Measurements from ENCODE around the gene SOWAHA. TPM values are rescaled to one million over a fixed set of nuclear protein-coding genes. Genes with fewer than 3 reads are reported as not detected.

Gene SOWAHA
- total RNA-seq, 1 donor from 2014 or later, result not detected

DNA sequence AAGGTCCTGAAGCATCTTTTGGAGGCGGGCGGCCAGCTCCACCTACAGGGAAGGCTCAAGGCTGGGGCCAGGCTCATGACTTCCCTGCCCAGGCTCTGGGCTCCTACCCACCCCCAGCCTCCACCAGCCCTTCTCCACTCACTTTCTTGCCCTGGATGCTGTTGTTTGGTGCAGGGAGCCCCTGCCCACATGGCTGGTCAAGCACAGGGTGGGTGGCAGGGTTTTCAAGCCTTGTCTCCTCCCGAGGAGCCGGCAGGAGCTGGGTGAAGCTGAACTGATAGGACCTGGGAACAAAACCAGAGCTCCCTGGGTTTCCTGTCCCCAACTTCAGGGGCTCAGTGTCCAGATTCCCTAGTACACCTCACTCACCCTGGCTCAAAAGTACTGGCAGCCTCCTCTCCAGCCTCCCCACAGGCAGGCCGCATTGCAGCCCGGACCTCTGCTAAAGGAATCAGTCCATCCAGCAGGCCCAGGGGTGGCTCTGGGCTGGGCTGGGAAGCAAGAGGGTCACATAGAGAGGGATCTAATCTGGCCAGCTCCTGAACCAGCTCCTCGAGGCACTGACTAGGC lies 10.5 kb downstream of the SOWAHA start:
- Mint-ChIP-seq H3K27me3 (ENCODE audit: unreplicated experiment) (no peaks in the 10 kb centered on the region), H3K4me3 (ENCODE audit: unreplicated experiment) (no peak overlapping the region), H3K4me1 (ENCODE audit: unreplicated experiment) (peaks cover 10% of the 10 kb centered on the region), H3K36me3 (ENCODE audit: unreplicated experiment) (no peaks in the 10 kb centered on the region), H3K27ac (ENCODE audit: unreplicated experiment) (no peak overlapping the region), H3K9me3 (ENCODE audit: unreplicated experiment) (no peaks in the 10 kb centered on the region)
- TF ChIP-seq, protein P1, sequence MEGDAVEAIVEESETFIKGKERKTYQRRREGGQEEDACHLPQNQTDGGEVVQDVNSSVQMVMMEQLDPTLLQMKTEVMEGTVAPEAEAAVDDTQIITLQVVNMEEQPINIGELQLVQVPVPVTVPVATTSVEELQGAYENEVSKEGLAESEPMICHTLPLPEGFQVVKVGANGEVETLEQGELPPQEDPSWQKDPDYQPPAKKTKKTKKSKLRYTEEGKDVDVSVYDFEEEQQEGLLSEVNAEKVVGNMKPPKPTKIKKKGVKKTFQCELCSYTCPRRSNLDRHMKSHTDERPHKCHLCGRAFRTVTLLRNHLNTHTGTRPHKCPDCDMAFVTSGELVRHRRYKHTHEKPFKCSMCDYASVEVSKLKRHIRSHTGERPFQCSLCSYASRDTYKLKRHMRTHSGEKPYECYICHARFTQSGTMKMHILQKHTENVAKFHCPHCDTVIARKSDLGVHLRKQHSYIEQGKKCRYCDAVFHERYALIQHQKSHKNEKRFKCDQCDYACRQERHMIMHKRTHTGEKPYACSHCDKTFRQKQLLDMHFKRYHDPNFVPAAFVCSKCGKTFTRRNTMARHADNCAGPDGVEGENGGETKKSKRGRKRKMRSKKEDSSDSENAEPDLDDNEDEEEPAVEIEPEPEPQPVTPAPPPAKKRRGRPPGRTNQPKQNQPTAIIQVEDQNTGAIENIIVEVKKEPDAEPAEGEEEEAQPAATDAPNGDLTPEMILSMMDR (IDR thresholded peaks at IDR 0.05), result no peak
- DNase-seq (ENCODE audit: extremely low spot score, unreplicated experiment), result no peak

DNA sequence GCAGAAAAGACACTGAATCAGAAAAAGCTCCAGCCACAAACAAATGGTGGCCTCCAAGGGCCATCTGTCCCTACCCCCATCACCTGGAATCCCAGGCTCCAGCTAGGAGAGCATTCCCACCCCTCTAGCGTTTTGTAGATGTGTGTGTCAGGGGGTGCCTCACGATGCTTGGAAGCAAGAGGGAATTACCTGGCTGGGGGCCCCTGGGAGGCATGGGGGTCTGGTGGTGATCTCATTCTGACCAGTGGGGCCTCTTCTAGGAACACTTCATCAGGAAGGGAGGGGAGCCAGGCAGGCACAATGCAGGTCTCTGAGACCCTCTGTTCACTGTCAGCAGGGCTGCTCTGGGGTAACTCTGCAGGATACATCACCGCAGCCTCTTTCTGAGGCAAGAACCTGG lies 11.3 kb downstream of the SOWAHA start:
- Mint-ChIP-seq H3K9me3 (ENCODE audit: unreplicated experiment) (no peaks in the 10 kb centered on the region), H3K4me3 (ENCODE audit: unreplicated experiment) (no peak overlapping the region), H3K27me3 (ENCODE audit: unreplicated experiment) (no peaks in the 10 kb centered on the region), H3K27ac (ENCODE audit: unreplicated experiment) (no peak overlapping the region), H3K36me3 (ENCODE audit: unreplicated experiment) (no peaks in the 10 kb centered on the region), H3K4me1 (ENCODE audit: unreplicated experiment) (peaks cover 14% of the 10 kb centered on the region)
- DNase-seq (ENCODE audit: extremely low spot score, unreplicated experiment), result no peak
- TF ChIP-seq, protein P1 (IDR thresholded peaks at IDR 0.05), result no peak

DNA sequence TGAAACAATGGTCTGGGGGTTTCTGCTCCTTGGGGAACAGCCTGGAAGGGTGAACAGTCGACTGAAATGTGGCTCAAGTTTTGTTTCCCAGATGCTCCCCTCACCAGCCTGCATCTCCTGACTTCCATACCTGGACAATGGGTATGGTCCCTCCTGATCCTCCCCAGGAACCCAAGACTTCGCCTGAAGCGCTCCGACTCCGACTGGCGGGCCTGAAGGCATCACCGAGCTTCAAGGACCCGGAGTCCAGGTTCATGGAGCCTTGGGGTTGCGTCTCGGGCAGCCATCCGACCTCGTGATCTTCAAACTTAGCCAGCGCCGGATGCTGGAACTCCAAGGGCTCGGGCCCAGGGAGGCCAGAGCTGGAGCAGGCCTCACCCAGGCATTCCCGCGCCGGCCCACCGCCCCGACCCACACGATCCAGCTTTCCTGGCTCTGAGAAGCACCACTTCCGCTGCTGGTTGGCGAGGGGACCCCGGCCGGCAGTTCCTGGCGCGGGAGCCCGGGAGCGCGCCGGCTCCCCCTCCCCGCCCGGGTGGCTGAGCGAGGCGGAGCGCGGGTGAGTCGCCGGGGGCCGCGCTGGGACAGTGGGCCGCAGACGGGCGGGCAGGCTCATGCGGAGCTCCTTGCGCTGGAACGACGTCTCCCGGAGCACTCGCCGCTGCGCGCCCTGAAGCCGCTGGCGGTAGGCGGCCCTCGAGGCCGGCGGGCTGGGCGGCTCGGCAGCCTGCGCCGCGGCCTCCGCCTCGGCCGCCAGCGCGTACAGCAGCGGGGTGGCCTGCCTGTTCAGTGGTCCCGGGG lies 12.1 kb downstream of the SOWAHA start:
- DNase-seq (ENCODE audit: extremely low spot score, unreplicated experiment), result no peak
- no peak overlapping the region for H3K27ac Mint-ChIP-seq (ENCODE audit: unreplicated experiment)
- no peak overlapping the region for H3K4me3 Mint-ChIP-seq (ENCODE audit: unreplicated experiment)
- peaks cover 17% of the 10 kb centered on the region for H3K4me1 Mint-ChIP-seq (ENCODE audit: unreplicated experiment)
- H3K27me3 Mint-ChIP-seq (ENCODE audit: unreplicated experiment), result no peaks in the 10 kb centered on the region
- no peaks in the 10 kb centered on the region for H3K9me3 Mint-ChIP-seq (ENCODE audit: unreplicated experiment)
- TF ChIP-seq, protein P1 (IDR thresholded peaks at IDR 0.05), result no peak
- no peaks in the 10 kb centered on the region for H3K36me3 Mint-ChIP-seq (ENCODE audit: unreplicated experiment)

DNA sequence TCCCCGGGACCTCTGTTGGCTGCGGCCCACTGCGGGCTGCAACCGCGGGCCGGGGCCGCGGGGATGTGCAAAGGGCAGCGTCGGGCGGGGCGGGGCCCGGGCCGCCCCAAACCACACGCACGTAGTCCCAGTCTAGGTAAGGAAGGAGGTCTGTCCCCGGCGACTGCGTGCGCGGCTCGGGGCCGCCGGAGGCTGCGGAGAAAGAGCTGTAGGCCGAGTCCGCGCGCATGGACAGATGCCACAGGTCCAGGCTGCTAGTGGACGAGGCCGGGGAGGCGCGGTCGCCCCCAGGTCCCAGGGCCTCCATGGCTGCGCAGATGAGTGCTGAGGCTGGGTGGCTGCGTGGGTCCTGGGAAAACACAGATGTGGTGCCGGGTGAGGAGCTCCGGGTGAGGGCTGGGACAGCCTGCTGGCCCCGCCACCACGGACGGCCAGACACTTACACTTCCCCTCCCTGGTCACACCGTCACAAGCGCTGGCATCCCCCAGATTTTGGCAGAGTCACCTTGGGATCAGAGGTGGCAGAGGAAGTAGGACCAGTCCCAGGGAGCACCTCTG lies 12.8 kb downstream of the SOWAHA start:
- H3K4me1 Mint-ChIP-seq (ENCODE audit: unreplicated experiment), result peaks cover 16% of the 10 kb centered on the region
- H3K36me3 Mint-ChIP-seq (ENCODE audit: unreplicated experiment), result no peaks in the 10 kb centered on the region
- DNase-seq (ENCODE audit: extremely low spot score, unreplicated experiment), result no peak
- H3K9me3 Mint-ChIP-seq (ENCODE audit: unreplicated experiment), result no peaks in the 10 kb centered on the region
- H3K4me3 Mint-ChIP-seq (ENCODE audit: unreplicated experiment), result no peak overlapping the region
- TF ChIP-seq, protein P1 (IDR thresholded peaks at IDR 0.05), result no peak
- H3K27me3 Mint-ChIP-seq (ENCODE audit: unreplicated experiment), result no peaks in the 10 kb centered on the region
- H3K27ac Mint-ChIP-seq (ENCODE audit: unreplicated experiment), result no peak overlapping the region

DNA sequence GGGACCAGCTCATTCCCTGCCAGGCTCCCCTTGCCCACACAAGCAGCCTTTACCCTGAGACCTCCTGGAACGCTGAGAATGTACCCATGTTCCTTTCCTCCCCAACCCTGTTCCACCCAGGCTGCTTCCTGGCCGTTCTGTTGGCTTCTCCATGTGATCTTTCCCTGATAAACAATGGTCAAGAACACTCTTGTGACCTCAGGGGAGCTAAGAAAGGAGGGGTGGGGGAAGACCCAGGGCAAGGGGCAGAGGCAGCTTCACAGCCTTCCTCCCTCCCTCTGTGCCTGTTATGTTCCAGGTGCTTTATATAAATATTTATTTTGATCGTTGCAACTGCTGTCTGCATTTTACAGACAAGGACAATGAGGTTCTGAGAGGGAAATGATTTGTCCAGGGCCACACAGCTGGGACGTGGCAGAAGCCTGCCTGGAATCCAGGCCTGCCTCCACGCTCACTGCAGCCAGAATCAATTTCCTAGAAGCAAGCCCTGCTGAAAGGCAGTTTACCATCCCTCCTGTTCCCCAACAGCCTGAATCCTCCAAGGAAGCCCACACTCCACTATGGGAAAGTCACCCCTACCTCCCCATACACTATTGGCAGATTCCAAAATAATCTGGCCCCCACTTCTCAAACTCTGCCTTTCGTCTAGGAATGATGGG lies 13.5 kb downstream of the SOWAHA start:
- TF ChIP-seq, protein P1 (IDR thresholded peaks at IDR 0.05), result no peak
- Mint-ChIP-seq H3K27me3 (ENCODE audit: unreplicated experiment) (no peaks in the 10 kb centered on the region), H3K4me1 (ENCODE audit: unreplicated experiment) (peaks cover 19% of the 10 kb centered on the region), H3K9me3 (ENCODE audit: unreplicated experiment) (no peaks in the 10 kb centered on the region), H3K4me3 (ENCODE audit: unreplicated experiment) (no peak overlapping the region), H3K27ac (ENCODE audit: unreplicated experiment) (no peak overlapping the region), H3K36me3 (ENCODE audit: unreplicated experiment) (no peaks in the 10 kb centered on the region)
- no peak for DNase-seq (ENCODE audit: extremely low spot score, unreplicated experiment)
